HEK293T (cell line): ENCODE data around the gene RIMBP2.

Experiments
- ARNT ChIP-seq: fragments of 450-650 bp; IDR thresholded peaks from 2 replicates; pipeline ENCODE4 v1.6.1; 2017; ENCODE audit warnings: mild to moderate bottlenecking
- BHLHE40 ChIP-seq: fragments of 450-650 bp; IDR thresholded peaks from 2 replicates; pipeline ENCODE4 v1.6.1; 2016; ENCODE audit warnings: mild to moderate bottlenecking, moderate library complexity, borderline replicate concordance
- CTBP1 ChIP-seq: fragments of 450-650 bp; IDR thresholded peaks from 2 replicates; pipeline ENCODE4 v1.6.1; 2016; ENCODE audit warnings: borderline replicate concordance
- ELF4 ChIP-seq: fragments of 450-650 bp; IDR thresholded peaks from 2 replicates; pipeline ENCODE4 v1.6.1; 2017; ENCODE audit warnings: antibody characterized with exemption
- FOXA1 ChIP-seq: fragments of 450-650 bp; IDR thresholded peaks from 2 replicates; pipeline ENCODE4 v1.6.1; 2016; ENCODE audit warnings: mild to moderate bottlenecking
- FOXK2 ChIP-seq: fragments of 450-650 bp; IDR thresholded peaks from 2 replicates; pipeline ENCODE4 v1.6.1; 2016; ENCODE audit warnings: mild to moderate bottlenecking
- FOXM1 ChIP-seq: fragments of 450-650 bp; IDR thresholded peaks from 2 replicates; pipeline ENCODE4 v1.6.1; 2017; ENCODE audit warnings: mild to moderate bottlenecking, borderline replicate concordance
- HDGF ChIP-seq: fragments of 450-650 bp; IDR thresholded peaks from 2 replicates; pipeline ENCODE4 v1.6.1; 2017; ENCODE audit warnings: antibody characterized with exemption, borderline replicate concordance
- NFRKB ChIP-seq: fragments of 450-650 bp; IDR thresholded peaks from 2 replicates; pipeline ENCODE4 v1.6.1; 2016; ENCODE audit warnings: mild to moderate bottlenecking, moderate library complexity
- PKNOX1 ChIP-seq: fragments of 450-650 bp; IDR thresholded peaks from 2 replicates; pipeline ENCODE4 v1.6.1; 2016
- SP1 ChIP-seq: fragments of 450-650 bp; IDR thresholded peaks from 2 replicates; pipeline ENCODE4 v1.6.1; 2017
- SUZ12 ChIP-seq: fragments of 450-650 bp; IDR thresholded peaks from 2 replicates; pipeline ENCODE4 v1.6.1; 2016; ENCODE audit warnings: mild to moderate bottlenecking
- TARDBP ChIP-seq: fragments of 450-650 bp; IDR thresholded peaks from 2 replicates; pipeline ENCODE4 v1.6.1; 2016
- ZNF384 ChIP-seq: fragments of 450-650 bp; IDR thresholded peaks from 2 replicates; pipeline ENCODE4 v1.6.1; 2016

GRCh38 chr12:130592641-130593040 is 123.5 kb downstream of the RIMBP2 start:
- TF ChIP-seq BHLHE40 (no peak), TARDBP (no peak), FOXA1 (no peak), ARNT (no peak), FOXM1 (no peak), SP1 (no peak), FOXK2 (no peak), HDGF (no peak), ELF4 (no peak), NFRKB (no peak), SUZ12 (no peak), PKNOX1 (no peak), ZNF384 (no peak), CTBP1 (no peak)
